NCI-H2107 (cell line): ENCODE measurements around the gene IQSEC1.

Source experiments
- DNase-seq: peaks from one replicate; lab custom pipeline; 2025; lab: John Stamatoyannopoulos, UW

IQSEC1 gene

GRCh38 chr3:13067778-13068177 lies 5.5 kb downstream of the IQSEC1 start:
- no peak for DNase-seq

DNA sequence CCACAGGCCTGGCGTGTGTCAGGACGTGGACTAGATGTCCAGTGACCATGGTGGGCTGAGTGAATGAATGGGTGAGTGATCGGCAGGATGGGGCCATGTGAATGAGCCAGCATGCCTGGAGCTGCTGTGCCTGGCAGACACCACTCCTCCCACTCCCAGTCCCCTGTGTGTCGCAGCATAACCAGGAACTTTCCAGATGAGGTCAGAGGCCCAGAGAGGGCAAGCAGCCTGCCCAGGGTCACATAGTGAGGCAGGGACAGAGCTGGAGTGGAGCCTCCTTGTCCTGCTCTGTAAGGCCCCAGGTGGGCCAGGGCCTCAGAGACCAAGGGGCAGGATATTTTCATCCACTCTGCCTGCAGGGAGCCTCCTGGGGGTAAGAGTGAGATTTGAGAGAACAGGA lies 6.4 kb downstream of the IQSEC1 start:
- no peak for DNase-seq

DNA sequence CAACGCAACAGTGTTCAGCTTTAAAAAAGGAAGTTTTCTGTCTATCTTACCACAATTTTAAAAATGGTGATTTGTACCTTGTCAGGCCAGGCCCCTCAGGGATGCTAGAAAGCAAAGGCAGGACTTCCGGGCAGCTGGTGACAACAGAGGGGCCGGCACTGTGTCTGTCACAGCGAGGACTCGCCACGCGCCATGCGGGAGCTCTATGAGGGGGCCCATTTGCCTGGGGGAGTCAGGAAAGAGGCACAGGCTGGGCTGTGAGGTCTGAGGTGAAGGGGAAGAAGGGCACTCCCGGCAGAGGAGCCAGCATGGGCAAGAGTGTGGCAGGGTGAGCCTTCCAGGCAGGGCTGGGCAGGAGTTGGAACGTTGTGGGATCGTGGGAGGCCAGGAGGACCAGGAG lies 7.0 kb downstream of the IQSEC1 start:
- DNase-seq: no peak

GRCh38 chr3:13065727-13066126 lies 7.5 kb downstream of the IQSEC1 start:
- DNase-seq: no peak

GRCh38 chr3:13064964-13065363 lies 8.3 kb downstream of the IQSEC1 start:
- DNase-seq: no peak

DNA sequence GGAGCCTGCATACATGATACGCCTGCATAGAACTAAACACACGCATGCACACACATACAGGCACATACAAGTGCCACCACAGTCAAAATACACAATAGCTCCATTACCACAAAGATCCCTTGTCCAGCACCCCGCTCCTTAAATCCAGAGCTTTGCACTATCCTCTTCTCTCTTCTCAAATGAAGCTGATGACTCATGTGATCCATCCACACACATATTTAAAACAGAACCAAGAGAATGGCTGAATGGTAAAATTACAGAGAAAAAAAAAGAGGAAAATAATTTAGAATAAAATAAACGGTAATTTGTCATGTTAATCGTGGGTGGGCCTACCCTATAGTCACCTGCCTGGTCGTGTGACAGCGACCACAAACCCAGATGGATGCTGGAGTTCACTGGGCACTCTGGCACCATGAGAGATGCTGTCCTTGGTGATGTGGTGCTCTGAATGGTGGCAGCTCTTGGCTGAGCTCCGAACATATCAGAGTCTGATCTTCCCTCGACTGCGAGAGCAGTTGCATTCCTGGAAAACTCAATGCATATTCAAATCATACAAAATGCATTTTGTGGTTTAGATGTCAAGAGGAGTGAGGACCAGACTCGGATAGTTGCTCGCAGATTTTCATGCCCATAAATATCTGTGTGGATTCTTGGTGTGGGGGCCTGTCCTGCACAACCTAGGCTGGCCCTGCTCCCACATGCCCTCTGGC lies 8.9 kb downstream of the IQSEC1 start:
- DNase-seq: no peak

DNA sequence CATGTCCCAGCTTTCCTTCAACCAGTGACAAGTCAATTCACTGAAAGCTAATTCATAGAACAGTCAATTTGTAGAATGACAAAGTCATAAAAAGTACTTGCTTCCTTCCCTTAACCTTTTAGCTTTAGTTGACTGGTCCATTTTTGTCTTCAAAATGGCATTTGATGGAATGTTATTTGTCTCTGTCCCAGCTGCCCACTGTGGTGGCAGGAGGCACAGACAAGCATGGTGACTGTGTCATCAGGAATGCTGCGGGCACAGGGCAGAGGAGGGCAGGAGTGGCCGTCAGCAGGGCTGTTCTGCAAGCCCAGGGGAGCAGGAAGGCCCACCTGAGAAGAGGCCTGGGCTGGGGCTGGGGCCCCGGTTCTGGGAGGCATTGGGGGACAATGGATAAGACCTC lies 10.0 kb downstream of the IQSEC1 start:
- DNase-seq: no peak

DNA sequence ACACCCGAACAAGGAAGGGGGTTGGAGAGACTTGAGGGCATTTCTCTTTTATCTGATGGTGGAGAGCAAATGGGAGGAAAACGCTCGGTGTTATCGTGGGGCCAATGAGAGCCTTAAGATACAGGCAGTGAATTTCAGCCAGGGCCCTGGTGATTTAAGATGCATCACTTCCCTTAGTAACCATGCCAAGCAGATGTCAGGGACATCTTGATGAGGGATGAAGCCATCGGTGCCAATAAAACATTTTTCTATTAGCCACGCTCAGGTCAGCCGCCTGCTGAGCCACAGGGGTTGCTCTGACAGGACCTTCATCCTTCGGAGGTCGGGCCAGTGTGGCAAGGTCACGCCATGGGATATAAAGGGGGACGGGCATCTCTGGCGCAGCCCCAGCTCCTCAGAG lies 10.6 kb downstream of the IQSEC1 start:
- no peak for DNase-seq

DNA sequence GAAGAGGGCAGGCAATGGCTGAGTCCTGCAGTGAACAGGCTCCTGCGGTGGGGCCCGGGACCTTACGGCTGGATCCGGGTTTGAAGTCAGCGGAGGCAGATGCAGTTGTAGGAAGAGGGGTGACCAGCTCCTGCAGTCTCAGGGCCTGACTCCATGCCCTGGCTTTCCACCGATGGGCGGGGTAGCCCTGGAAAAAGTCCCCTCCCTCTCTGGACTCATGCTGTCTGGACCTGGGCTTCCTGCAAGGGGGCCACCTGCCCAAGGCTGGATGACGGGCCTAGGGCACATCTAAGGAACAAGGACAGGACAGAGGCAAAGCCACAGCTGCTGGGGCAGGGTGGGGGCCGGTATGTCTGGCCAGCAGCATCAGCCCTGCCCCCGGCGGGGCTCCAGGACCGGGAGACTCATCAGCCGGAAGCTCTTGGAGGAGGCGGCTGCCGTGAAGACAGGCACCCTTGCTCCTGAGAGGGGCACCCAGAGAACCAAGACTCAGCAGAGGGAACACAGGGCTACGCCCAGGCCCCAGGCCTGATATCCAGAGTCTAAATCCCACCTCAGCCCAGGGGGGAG lies 12.8 kb downstream of the IQSEC1 start:
- DNase-seq: no peak

- DNase-seq: no peak
These were observed 14.7 kb downstream of the IQSEC1 start for GRCh38 chr3:13058346-13059120.

- no peak for DNase-seq
These were observed 15.8 kb downstream of the IQSEC1 start for GRCh38 chr3:13057282-13058040.

GRCh38 chr3:13055634-13056033 lies 17.6 kb downstream of the IQSEC1 start:
- no peak for DNase-seq

GRCh38 chr3:13054341-13055285 lies 18.6 kb downstream of the IQSEC1 start:
- DNase-seq: no peak

DNA sequence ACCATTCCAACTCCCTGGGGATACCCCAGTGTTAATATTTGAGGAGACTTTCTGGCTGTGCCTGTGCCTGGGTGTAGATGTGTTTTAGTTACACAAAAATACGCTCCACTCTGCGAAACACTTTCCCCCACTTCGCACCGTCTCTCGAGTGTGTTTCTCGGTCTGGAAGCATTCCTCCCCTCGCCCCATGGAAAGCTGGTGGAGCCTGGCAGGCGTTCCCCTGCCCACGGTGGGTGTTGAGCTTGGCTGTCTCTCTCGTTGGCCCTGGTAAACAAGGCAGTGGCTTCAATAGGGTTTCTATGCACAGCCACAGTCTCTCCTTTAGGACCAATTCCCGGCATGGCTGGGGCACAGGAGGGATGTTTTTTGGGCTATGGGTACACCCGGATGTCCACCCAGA lies 19.3 kb downstream of the IQSEC1 start:
- DNase-seq: no peak

DNA sequence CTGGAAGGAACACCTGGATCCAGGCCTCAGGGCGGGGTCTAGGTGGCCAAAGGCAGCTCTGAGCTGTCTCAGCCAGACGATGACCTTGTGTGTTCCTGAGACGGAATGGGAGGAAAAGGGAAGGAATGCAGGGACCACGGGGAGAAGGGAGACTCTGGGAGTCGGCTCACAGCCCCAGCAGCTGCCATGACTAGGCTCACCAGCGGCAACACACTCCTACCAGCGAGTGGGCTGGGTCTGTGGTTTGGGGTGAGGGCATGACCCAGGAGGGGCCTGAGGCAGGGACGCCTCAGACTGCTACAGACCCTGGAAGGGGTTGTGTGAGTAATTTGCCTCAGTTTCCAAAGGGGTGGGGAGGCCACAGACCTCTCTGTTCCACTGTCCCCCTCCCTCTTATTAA lies 19.8 kb downstream of the IQSEC1 start:
- no peak for DNase-seq

- no peak for DNase-seq
These were observed 20.9 kb downstream of the IQSEC1 start for GRCh38 chr3:13052191-13052820.

GRCh38 chr3:13051581-13051980 lies 21.6 kb downstream of the IQSEC1 start:
- DNase-seq: no peak

GRCh38 chr3:13051066-13051465 lies 22.2 kb downstream of the IQSEC1 start:
- DNase-seq: no peak

GRCh38 chr3:13050446-13050845 lies 22.8 kb downstream of the IQSEC1 start:
- no peak for DNase-seq

- no peak for DNase-seq
These were observed 23.8 kb downstream of the IQSEC1 start for GRCh38 chr3:13049400-13049799.
